Ovary (tissue), 3 donors: Measurements from ENCODE around the gene ANKRD65.

Experiments used
- CTCF ChIP-seq, 3 donors: fragments of 450-650 bp in 2 of 3; fragments of 200-600 bp in 1 of 3; IDR thresholded peaks; one replicate each; pipeline versions ENCODE4 v1.5.1 to v1.8.0; 2016 to 2022; ENCODE audit warnings: antibody characterized with exemption in 3 of 3, mild to moderate bottlenecking in 1 of 3
- POLR2A ChIP-seq: fragments of 450-650 bp; IDR thresholded peaks from one replicate; pipeline ENCODE4 v1.6.1; 2017; ENCODE audit warnings: antibody characterized with exemption, mild to moderate bottlenecking, moderate library complexity
- donor health status: DM: no; HTN: no; CAD: no.

- TF ChIP-seq POLR2A = peak; percentile 32
- peak in 2 of 3 donors; percentile 51 to 63 for TF ChIP-seq CTCF (IDR thresholded peaks at IDR 0.05)
Measured at GRCh38 chr1:1374929-1375662, 46.0 kb downstream of the ANKRD65 start, which contains the start of gene AURKAIP1.
